Right renal cortex interstitium (tissue), 3 donors: ENCODE results near the gene SEPTIN11. TPM values are rescaled to one million over a fixed set of nuclear protein-coding genes. Genes with fewer than 3 reads are reported as not detected.
"Not testable (repeated sequence)": the region's sequence is repeated elsewhere in the genome, so short reads cannot be mapped to it uniquely, and the experiment has no call there.

Experiments
- DNase-seq, 3 donors: peaks; one replicate each; pipeline ENCODE4 v3.0.0-alpha.2; 2013; ENCODE audit warnings: low read depth in 3 of 3, low spot score in 2 of 3
- polyA plus RNA-seq, 3 donors: library from polyadenylated mRNA; unstranded; fragments of 120-200 nt; gene quantifications; one replicate each; pipeline ENCODE4 v1.2.1, GENCODE V29; 2013; ENCODE audit not compliant: insufficient read length in 3 of 3

Gene SEPTIN11
- polyA plus RNA-seq, 3 donors: 271 to 276 (median 272) TPM

- no peak for DNase-seq
Observed at GRCh38 chr4:76951672-76952010, 2.1 kb downstream of the SEPTIN11 start.

GRCh38 chr4:76952071-76952470 is 2.5 kb downstream of the SEPTIN11 start:
- DNase-seq: no peak

DNA sequence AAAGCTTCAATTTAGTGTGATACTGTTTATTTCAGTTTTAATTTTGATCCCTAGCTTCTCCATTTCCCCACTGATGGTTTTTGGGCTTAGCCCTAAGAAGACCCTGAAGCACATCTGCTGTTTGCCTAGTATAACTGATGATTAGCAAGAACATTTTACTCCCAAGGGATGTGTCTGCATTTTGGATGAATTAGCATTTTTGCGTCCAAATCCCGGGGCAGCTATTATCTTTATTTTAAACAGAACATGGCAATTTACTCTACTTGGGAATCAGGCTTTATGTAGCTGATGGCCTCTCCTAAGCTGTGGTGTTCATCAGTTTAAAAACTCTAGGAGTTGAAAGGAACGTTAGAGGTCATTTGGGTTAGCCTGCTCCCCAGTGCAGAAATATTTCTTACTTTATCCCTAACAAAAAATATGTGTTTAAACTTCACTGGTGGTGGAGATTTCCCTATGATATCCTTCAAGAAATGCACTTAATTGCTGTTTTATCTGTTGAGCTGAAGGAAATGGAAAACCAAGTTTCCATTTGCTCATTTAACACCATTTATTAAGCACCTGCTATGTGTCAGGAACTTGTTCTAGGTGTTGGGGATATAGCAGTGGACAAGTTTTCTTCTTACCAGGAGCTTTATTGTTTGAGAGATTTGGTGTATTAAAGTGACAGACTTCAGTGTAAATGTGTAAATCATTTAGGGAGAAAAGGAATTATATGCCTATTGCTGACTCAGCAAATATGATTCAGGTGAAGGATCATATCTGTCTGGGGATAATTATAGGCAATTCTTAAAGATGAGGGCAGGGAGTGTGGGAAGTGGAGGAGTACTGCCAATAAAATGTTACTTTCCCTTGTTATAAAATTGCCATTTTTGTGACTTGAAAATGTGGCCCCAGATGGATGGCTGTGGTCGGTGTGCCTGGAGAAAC is 3.4 kb downstream of the SEPTIN11 start:
- no peak for DNase-seq

DNA sequence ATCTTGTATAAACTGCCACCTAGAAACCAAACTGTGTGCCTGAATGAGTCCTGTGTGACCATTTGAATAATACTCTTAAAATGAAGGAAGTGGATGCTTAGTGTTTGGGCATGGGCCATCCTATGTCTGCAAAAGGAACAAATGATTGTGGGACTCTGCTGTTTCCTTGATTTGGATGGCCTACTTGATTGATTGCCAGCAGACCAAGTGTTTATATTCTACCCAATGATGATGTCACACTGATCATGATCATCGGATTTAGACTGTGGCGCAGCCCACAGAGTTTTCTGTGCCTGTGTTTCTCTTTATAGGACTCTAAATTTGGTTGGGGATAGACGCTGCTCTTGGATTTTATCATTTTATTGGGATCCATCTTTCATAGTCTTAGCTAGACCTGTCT is 4.4 kb downstream of the SEPTIN11 start:
- DNase-seq: no peak

DNA sequence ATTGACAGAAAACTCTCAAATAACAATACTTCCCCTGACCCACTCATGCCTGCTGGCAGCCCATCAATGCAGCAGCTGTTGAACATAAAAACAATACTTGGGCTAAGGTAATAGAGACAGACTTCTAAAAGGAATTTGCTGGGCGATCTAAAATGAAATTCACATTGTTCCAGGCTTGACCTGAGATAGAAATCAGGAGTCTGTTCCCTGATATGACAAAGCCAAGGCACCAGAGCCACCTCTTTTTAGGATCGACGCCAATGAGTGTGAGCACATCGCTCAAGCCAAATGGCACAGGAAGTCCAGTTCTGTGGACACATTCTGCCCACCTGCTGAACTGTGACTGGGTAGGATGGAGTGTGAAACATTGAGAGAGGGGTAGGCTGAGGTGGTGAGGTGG is 4.9 kb downstream of the SEPTIN11 start:
- no peak for DNase-seq

DNA sequence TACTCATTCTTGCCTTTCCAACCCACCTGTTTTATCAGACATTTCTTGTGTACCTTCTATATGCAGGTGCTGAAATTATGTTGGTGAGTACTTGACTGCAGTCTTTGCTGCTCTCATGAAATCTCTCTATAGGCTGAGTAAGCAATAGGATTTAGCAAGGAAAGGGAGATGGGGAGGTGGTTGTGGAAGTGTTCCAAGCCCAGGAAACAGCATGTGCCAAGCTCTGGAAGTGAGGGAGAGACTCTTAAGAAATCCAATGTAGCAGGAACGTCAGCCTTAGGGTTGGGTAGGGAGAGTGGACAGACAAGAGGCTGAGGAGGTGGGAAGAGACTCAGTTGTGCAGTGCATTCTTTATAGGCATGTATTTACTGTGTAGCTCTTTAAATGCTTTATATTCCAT is 5.6 kb downstream of the SEPTIN11 start:
- DNase-seq: no peak

- DNase-seq: no peak
Observed at GRCh38 chr4:76957004-76957738, 7.6 kb downstream of the SEPTIN11 start.

GRCh38 chr4:76958891-76959290 is 9.3 kb downstream of the SEPTIN11 start:
- no peak for DNase-seq

DNA sequence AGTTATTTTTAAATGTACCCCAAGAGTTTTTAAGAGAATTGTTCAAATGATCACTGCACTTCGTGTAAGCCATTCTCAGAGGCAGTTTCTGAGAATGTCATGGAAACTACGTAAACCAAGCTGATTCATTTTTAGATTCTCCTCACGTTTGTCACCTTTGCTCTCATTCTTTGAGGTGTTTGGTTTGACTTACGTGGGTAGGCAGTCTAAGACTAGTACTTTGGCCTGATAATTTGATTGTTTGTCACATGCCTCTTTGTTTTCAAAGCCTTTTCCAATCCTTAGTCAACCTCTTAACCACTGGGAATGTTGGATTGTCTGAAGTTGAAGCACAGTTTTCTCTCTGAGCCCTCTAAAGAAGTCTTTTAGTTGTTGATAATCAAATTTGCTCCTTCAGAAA is 10.5 kb downstream of the SEPTIN11 start:
- DNase-seq: no peak

DNA sequence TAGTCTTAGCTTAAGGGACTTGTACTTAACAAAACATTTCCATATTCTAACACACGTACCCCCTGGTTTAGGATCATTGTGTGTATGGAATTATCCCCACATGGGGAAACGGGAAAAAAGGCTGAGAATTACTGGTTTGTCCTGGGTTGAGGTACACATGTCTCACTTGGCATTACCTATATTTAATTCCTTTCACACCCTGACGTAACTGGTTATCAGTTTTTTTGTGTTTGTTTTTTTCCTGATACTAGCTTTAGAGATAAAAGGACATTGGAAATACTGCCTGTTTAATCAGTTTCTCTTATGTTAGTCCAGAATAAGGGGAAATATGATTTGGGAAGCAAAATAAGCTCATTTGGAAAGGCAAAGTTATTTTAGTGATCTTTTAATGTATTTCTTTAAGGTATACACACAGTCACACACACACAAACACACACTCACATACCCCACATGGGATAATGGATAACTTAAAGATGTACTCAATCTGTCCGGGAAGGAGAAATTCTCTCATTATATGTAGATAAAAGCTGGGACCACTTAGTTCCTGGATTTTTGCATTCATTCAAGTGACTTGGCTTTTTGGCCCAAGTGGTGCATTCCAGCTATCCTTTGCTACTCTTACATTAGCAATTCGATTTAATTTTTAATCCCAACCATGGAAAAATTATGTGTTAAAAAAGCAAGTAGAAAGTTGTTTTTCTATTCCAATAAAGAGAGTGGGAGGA is 13.0 kb downstream of the SEPTIN11 start:
- no peak for DNase-seq

GRCh38 chr4:76963131-76963750 is 13.7 kb downstream of the SEPTIN11 start:
- no peak for DNase-seq

GRCh38 chr4:76963927-76964326 is 14.4 kb downstream of the SEPTIN11 start:
- not testable (repeated sequence) for DNase-seq

- DNase-seq: no peak
Observed at GRCh38 chr4:76964769-76965168, 15.2 kb downstream of the SEPTIN11 start.

GRCh38 chr4:76965866-76966579 is 16.5 kb downstream of the SEPTIN11 start:
- DNase-seq: no peak

DNA sequence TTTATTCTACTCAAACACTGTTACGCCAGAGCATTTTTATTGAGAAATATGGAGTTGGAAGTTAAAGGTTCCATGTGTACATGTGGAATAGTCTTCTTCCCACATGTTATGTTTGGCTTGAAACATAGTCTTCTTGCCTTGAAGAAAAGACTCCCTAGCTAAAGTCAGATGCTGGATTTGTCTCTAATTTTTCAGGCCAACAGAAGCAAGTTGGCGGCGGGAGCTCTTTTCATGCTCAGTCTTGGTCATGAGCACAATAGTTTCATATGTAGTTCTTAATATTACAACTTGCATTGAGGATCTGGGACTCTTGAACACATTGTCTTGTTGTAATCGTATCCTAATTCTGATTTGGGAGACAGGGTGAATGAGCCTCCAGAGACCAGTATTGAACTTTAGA is 19.4 kb downstream of the SEPTIN11 start:
- no peak for DNase-seq

DNA sequence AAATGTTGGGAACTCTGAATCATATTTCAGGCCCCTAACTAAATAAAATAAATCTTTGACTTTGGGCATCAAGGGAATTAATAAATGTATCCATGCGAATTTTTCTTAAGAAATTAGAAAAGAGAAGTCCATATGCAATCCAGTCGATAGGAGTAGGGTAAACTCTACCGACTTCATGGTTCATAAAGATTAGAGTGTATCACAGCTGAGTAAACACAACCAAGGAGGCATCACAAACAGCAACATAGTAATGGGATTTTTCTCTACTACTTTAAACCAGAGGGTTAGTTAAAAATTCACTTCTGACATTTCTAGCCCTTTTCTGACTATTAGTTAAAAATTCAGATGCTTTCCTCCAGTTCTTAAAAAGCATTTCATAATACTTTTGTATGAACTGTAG is 19.9 kb downstream of the SEPTIN11 start:
- DNase-seq: no peak

GRCh38 chr4:76969941-76970529 is 20.5 kb downstream of the SEPTIN11 start:
- DNase-seq: no peak

DNA sequence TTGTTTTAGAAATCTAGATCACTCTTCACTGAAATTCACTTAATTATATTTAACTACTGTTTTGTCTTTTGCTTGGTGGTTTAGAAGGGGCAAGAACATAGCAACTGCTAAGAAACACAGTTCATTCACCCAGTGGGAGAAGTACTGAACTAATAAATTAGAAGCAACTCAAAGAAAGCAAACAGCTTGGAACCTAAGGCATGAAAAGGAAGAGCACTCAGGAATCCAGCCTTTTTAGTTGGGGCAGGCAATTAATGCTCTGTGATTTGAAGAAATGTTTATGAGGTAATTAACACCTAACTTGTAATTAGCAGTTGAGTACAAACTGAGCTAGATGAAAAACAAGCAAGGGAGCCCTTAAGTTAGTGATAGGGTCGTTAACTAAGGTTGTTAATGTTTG is 22.8 kb downstream of the SEPTIN11 start:
- no peak for DNase-seq

GRCh38 chr4:76974150-76974549 is 24.6 kb downstream of the SEPTIN11 start:
- no peak for DNase-seq

DNA sequence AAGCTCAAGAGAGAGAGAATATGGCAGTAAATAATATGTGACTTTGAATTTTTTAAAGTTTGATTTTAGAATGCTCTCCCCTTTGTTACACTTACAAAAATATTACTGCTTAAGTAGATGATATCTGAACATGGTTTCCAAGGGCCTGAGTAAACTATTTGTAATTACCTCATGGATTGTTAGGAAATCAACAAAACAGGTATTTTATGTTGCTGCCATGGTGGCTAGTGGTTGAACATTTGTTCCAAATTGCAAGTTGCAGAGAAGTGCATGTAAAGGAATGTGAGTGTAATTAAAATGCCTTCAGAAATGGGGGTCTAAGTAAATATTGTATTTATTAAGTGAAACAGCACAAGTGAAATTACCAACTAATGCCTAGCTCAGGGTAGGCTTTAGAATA is 27.6 kb downstream of the SEPTIN11 start:
- no peak for DNase-seq
